Activated CD4-positive, alpha-beta memory T cell treated with anti-CD3 and anti-CD28 coated beads for 36 hours (primary cell): ENCODE measurements around the gene KLF16. TPM values are rescaled to one million over a fixed set of nuclear protein-coding genes. Genes with fewer than 3 reads are reported as not detected.

Source experiments
- CTCF ChIA-PET: fragments of 350-600 bp; sonication (Branson Sonifier 250); formaldehyde crosslinking; loops from one replicate; lab custom pipeline; 2021; ENCODE audit warnings: antibody characterized with exemption, inconsistent platforms; lab: Charles Lee
- POLR2A ChIA-PET: fragments of 350-600 bp; sonication (Branson Sonifier 250); formaldehyde crosslinking; loops from one replicate; lab custom pipeline; 2021; ENCODE audit warnings: antibody characterized with exemption; lab: Charles Lee
- DNase-seq: peaks from one replicate; pipeline ENCODE4 v3.0.0-alpha.2; 2020
- H3K27ac Mint-ChIP-seq: one replicate; pipeline ENCODE4 v1.8.0; 2021; ENCODE audit warnings: mixed read lengths
- H3K27me3 Mint-ChIP-seq: one replicate; pipeline ENCODE4 v1.8.0; 2021; ENCODE audit warnings: mixed read lengths
- H3K36me3 Mint-ChIP-seq: one replicate; pipeline ENCODE4 v1.8.0; 2021; ENCODE audit warnings: mixed read lengths
- H3K4me1 Mint-ChIP-seq: one replicate; pipeline ENCODE4 v1.8.0; 2021; ENCODE audit warnings: low read depth, mixed read lengths
- H3K4me3 Mint-ChIP-seq: one replicate; pipeline ENCODE4 v1.8.0; 2021; ENCODE audit warnings: mild to moderate bottlenecking, mixed read lengths
- H3K9me3 Mint-ChIP-seq: one replicate; pipeline ENCODE4 v1.8.0; 2021; ENCODE audit warnings: mixed read lengths
- intact Hi-C: fragments of 100-400 bp; cut with micrococcal nuclease; formaldehyde crosslinking; loops from one replicate; pipeline ENCODE4 v1.15.1; 2023
- total RNA-seq, 2 experiments: library from RNA; stranded (reverse); gene quantifications; one replicate each; pipeline ENCODE4 v1.2.3, GENCODE V29; 2021

The KLF16 gene
- total RNA-seq, 2 experiments from 2014 or later, result 23.3 to 24.2 TPM

DNA sequence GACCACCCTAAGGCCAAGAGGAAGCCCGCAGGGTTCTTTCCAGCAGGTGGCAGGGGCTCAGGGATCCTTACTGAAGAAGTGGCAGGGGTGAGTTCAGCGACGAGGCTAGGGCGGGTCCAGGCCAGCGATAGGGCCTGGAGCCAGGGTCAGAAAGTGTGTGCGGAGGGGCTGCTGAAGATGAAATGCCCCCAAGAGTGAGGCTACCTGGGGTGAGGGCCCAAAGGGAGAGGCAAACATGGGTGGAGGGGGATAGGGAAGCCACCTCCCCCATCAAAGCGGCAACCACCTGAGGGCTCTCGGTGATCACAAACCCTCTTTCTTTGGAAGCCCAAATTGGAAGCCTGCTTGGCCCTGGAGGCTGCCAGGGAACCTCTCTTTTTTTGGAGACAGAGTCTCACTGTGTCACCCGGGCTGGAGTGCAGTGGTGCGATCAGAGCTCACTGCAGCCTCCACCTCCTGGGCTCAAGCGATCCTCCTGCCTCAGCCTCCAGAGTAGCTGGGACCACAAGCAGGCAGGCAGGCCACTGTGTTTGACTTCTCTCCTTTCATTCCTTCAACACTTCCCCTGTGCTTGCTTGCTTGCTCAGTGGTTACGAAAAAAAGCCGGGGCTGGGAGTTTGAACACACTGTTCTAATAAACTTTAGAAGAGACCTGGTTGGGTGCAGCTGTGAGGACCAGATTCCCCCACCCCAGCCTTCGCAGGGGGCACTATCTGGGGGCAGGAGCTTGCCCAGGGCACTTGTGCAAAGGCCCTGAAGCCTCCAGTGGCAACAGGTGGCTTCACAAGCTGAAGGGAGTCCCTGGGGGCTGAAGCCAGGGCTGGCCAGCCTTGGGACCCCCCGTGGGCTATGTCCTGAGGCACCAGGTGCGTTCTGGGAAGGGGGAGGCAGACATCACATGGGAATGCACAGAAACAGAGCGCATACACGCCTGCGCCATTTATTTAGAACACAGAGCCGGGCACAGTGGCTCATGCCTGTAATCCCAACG is 49.9 kb downstream of the KLF16 start:
- CTCF ChIA-PET, result interaction anchor here (1.5 to 3.2 kb wide), 3 partner anchors 12 to 24 kb away, joined by 6 to 17 read pairs (median 6); no protein-coding TSS in a partner anchor
- H3K27me3 Mint-ChIP-seq, result no peaks in the 10 kb centered on the region
- DNase-seq, result no peak
- H3K36me3 Mint-ChIP-seq, result peaks cover 6% of the 10 kb centered on the region
- peak overlapping the region; percentile 84 for H3K4me3 Mint-ChIP-seq
- no peak overlapping the region for H3K27ac Mint-ChIP-seq
- POLR2A ChIA-PET, result no interaction called here
- intact Hi-C loops, result loop anchor here (2.0 kb wide), 1 partner anchor 25 kb away; no protein-coding TSS in a partner anchor
- H3K4me1 Mint-ChIP-seq, result peaks cover 16% of the 10 kb centered on the region
- no peaks in the 10 kb centered on the region for H3K9me3 Mint-ChIP-seq

DNA sequence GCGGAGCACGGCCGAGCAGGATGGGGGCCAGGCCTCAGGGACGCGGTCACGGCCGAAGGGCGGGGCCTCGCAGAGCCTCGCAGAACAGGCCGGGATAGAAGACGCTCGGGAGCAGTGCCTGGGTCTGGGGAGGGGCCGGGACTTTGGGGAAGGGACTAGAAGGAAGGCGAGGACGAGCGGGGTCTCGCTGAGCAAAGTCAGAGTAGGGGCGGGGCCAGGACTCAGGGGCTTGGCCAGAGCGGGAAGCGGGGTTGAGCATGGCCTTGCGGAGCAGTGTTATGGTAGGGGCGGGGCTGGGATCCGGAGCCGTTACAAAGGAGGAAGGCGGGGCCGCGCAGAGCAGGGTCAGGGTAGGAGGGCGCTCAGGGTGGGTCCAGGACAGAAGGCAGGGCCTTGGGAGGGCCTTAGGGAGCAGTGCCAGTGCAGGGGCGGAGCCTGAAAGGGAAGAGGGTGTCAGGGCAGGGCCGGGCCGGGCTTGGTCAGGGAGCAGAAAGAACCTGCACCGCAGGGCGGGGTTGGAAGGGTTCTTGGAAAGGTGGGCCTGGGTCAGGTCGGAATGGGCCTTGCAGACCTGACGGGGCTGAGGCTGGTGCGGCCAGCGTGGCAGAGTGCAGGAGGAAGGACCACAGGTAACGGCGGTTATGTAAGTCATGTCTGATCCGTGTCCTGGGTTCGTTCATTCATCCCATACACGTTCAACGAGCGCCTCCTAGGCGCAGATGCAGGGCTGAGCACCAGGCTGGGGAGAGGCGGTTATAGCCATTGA is 50.8 kb downstream of the KLF16 start:
- H3K4me1 Mint-ChIP-seq, result peaks cover 16% of the 10 kb centered on the region
- H3K36me3 Mint-ChIP-seq, result peaks cover 4% of the 10 kb centered on the region
- H3K27ac Mint-ChIP-seq, result peak overlapping the region; percentile 87
- POLR2A ChIA-PET, result no interaction called here
- intact Hi-C loops, result loop anchor here (1.0 to 2.0 kb wide), 2 partner anchors 24 to 36 kb away; partner anchors contain the start of gene REXO1
- DNase-seq, result peak; percentile 95
- H3K9me3 Mint-ChIP-seq, result no peaks in the 10 kb centered on the region
- H3K27me3 Mint-ChIP-seq, result no peaks in the 10 kb centered on the region
- peak overlapping the region; percentile 84 for H3K4me3 Mint-ChIP-seq
- CTCF ChIA-PET, result interaction anchor here (3.2 to 3.6 kb wide), 2 partner anchors 13 to 14 kb away, joined by 17 to 18 read pairs; no protein-coding TSS in a partner anchor

DNA sequence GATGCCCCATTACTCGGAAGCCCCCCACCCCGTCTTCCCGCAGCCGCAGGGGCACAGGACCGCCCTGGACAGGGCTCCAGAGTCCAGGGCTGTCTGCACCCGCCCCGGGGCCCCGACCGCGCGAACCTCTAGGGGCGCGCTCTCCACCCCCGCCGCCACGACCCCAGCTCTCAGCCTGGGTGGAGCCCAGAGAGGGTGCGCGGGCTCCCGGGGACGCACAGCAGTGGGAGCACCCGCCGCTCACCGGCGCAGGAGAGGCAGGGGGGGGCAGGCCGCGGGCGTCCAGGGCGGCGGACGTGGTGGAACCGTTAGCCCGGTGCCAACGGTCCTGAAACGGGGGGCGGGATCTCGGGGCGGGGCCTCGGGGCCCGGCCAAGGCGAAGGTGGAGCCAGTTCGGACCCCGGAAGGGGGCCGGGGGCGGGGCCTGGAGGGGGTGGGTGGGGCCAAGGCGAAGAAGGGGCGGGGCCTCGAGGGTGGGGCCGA is 51.4 kb downstream of the KLF16 start, which contains the start of gene ATP8B3:
TSS of gene ATP8B3 (minus strand) at position 335 of the 484 bp plus-strand sequence. CDS start 540 bp downstream, outside the sequence.
- peaks cover 16% of the 10 kb centered on the region for H3K4me1 Mint-ChIP-seq
- no peak for DNase-seq
- H3K36me3 Mint-ChIP-seq, result peaks cover 4% of the 10 kb centered on the region
- POLR2A ChIA-PET, result interaction anchor here (1.0 kb wide), 1 partner anchor 221 kb away, joined by 3 read pairs; no protein-coding TSS in a partner anchor
- H3K27ac Mint-ChIP-seq, result peak within 1 kb of the TSS; percentile 87
- H3K4me3 Mint-ChIP-seq, result peak within 1 kb of the TSS; percentile 84
- H3K9me3 Mint-ChIP-seq, result no peaks in the 10 kb centered on the region
- no peaks in the 10 kb centered on the region for H3K27me3 Mint-ChIP-seq
- CTCF ChIA-PET, result interaction anchor here (3.6 kb wide), 1 partner anchor 14 kb away, joined by 18 read pairs; no protein-coding TSS in a partner anchor
- intact Hi-C loops, result loop anchor here (1.0 to 2.0 kb wide), 2 partner anchors 23 to 36 kb away; partner anchors contain the start of gene REXO1

DNA sequence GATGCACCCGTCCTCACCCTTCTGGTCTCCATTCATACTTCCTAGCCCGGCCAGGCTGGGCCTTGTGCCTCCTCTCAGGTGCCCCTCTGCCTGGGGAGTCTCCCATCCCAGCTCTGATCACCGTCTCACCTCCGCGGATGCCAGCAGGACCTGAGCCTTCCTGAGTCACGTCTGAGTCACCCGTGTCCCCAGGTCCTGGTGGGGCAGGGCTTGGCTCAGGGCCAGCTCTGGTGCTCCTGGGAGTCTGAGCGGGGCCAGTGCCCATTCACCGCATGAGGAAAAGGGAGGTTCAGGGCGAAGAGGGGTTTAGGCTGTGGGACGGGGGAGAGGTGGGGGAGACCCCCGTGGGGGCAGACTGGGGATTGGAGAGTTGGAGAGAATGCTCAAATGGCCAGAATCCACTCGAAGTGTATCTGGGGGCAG is 51.9 kb downstream of the KLF16 start:
- peaks cover 4% of the 10 kb centered on the region for H3K36me3 Mint-ChIP-seq
- H3K4me1 Mint-ChIP-seq, result peaks cover 16% of the 10 kb centered on the region
- H3K9me3 Mint-ChIP-seq, result no peaks in the 10 kb centered on the region
- CTCF ChIA-PET, result interaction anchor here (3.6 kb wide), 1 partner anchor 15 kb away, joined by 18 read pairs; no protein-coding TSS in a partner anchor
- intact Hi-C loops, result no loop called here
- H3K4me3 Mint-ChIP-seq, result peak overlapping the region; percentile 77
- peak overlapping the region; percentile 19 for H3K27ac Mint-ChIP-seq
- peak; percentile 79 for DNase-seq
- H3K27me3 Mint-ChIP-seq, result no peaks in the 10 kb centered on the region
- POLR2A ChIA-PET, result interaction anchor here (1.0 kb wide), 1 partner anchor 221 kb away, joined by 3 read pairs; no protein-coding TSS in a partner anchor

DNA sequence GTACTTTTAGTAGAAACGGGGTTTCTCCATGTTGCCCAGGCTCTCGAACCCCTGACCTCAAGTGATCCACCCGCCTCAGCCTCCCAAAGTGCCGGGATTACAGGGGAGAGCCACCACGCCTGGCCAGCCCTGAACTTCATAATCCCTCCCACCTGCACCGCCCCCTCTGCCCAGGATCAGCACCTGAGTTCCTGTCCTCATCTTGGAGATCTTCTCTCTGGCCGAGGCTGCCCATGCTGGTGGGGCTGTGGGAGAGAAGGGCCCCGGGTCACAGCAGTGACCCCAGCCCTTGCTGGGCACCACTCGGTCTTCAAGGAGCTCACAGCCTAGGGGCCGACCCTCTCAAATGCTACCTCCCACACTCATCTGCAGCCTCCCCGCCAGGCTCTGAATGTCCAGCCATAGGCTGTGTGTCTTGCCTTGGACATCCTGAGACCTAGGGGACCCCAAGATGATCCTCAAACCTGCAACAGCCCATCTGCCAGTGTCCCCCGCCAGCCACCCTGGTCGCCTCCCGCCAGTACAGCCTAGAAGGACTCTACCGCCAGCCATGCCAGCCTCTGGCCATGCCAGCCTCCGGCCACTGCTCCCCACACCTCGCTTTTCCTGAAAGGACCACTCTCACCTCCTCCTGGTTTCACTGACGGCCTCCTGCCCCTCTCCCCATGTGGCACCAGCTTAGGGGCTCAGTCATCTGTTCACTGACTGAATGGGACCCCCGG is 52.8 kb downstream of the KLF16 start:
- no peak overlapping the region for H3K27ac Mint-ChIP-seq
- H3K4me1 Mint-ChIP-seq, result peaks cover 16% of the 10 kb centered on the region
- H3K27me3 Mint-ChIP-seq, result no peaks in the 10 kb centered on the region
- peaks cover 4% of the 10 kb centered on the region for H3K36me3 Mint-ChIP-seq
- ChIA-PET POLR2A (interaction anchor here (1.0 kb wide), 1 partner anchor 220 kb away, joined by 3 read pairs; no protein-coding TSS in a partner anchor), CTCF (interaction anchor here (1.2 to 3.6 kb wide), 2 partner anchors 16 to 138 kb away, joined by 3 to 18 read pairs; no protein-coding TSS in a partner anchor)
- intact Hi-C loops, result no loop called here
- DNase-seq, result no peak
- peak overlapping the region; percentile 3 for H3K4me3 Mint-ChIP-seq
- H3K9me3 Mint-ChIP-seq, result no peaks in the 10 kb centered on the region

DNA sequence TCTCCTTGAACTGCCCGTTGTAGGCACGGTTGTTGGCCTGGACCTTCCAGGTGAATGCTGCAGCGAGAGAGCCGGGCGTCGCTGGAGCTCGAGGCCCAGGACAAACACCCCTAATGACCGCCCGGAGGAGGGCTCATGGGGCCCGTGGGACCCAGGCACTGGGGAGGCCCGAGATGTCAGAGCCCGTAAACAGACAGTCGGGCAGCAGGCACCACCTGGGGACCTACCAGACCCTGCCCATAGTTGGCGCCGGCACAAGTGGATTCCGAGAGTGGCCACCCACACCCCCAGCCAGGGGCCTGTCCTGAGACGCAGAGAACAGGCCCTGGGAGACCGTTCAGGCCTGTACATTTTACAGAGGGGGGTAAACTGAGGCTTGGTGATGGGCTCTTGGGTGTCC is 53.7 kb downstream of the KLF16 start:
- ChIA-PET POLR2A (no interaction called here), CTCF (interaction anchor here (3.6 kb wide), 1 partner anchor 17 kb away, joined by 18 read pairs; no protein-coding TSS in a partner anchor)
- Mint-ChIP-seq H3K27ac (no peak overlapping the region), H3K4me1 (peaks cover 16% of the 10 kb centered on the region), H3K4me3 (no peak overlapping the region), H3K9me3 (no peaks in the 10 kb centered on the region), H3K27me3 (no peaks in the 10 kb centered on the region), H3K36me3 (no peaks in the 10 kb centered on the region)
- DNase-seq, result no peak
- intact Hi-C loops, result no loop called here

DNA sequence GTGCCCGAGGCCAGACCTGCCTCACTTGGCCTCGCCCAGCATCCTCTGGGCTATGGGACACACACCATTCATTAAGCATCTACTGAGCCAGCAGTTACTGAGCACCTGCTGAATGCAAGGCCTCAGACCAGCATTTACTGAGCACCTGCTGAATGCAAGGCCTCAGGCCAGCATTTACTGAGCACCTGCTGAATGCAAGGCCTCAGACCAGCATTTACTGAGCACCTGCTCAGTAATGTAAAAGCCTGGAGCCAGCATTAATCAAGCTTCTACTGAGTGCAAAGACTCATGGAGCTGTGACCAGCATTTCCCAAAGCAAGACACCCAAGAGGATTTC is 55.0 kb downstream of the KLF16 start:
- H3K4me1 Mint-ChIP-seq, result peaks cover 13% of the 10 kb centered on the region
- no peaks in the 10 kb centered on the region for H3K9me3 Mint-ChIP-seq
- no peak for DNase-seq
- no peak overlapping the region for H3K4me3 Mint-ChIP-seq
- no peak overlapping the region for H3K27ac Mint-ChIP-seq
- H3K36me3 Mint-ChIP-seq, result no peaks in the 10 kb centered on the region
- CTCF ChIA-PET, result no interaction called here
- POLR2A ChIA-PET, result no interaction called here
- intact Hi-C loops, result no loop called here
- no peaks in the 10 kb centered on the region for H3K27me3 Mint-ChIP-seq

DNA sequence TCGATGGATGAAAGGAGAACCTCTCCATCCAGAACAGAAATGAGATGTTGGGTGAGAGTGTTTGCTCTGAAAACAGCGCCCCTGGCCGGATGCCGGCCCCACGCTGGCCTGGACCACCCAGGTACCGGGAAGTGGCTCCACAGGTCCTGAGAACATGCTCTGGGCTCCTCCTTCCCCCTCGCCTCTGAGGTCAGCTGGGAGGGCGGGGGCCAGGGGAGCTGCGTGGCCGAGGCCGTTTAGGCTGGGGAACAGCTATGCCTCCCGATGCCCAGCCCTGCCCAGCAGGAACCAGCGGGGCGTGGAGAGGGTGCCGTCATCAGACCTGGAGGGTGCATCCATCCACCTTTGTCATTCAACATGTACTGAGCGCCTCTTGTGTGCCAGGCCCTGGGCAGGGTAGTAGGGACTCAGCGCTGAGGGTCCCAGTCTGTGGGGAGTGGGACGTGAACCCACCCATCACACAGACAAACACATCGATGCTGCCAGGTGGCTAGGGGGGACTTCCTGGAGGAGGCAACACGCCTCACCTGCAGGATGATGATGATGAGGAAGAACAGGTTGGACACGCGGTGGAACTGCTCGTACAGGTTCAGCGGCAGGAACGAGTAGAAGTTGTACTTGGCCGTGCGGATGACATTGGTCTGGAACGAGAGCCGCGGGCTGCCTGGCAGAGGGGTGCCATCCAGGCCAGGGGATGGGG is 55.5 kb downstream of the KLF16 start:
- no peak for DNase-seq
- Mint-ChIP-seq H3K27me3 (no peaks in the 10 kb centered on the region), H3K4me3 (no peak overlapping the region), H3K4me1 (peaks cover 8% of the 10 kb centered on the region), H3K9me3 (no peaks in the 10 kb centered on the region), H3K36me3 (no peaks in the 10 kb centered on the region), H3K27ac (no peak overlapping the region)
- intact Hi-C loops, result no loop called here
- POLR2A ChIA-PET, result no interaction called here
- CTCF ChIA-PET, result no interaction called here

DNA sequence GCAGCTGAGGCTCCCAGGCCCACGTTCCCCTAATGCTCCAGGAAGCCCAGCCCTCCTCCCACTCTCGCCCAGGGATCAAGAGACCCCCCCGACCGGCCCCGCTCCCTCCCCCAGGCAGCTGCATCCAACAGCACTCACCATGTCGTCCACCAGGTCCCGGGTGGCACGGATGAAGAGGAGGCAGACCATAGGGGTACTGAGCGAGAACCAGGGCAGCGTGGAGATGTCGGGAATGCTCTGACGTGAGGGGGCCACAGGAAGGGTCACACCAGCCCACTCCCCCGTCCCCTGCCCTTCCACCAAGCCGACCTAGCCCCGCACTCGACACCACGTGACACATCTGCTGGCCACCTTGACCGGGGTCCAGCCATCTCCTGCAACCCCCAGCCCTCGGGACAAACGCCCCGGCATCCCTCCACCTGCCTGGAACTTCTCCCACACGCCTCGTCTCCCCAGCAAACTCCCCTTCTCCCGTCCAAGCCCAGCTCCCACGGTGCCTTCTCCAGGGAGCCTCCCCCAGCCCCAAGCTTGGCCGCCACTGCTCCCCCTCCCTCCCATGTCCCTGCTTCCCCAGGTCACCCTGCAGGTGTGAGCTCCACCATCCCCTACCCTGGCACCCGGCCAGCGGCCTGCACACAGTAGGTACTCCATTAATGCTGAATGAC is 56.2 kb downstream of the KLF16 start:
- ChIA-PET CTCF (no interaction called here), POLR2A (no interaction called here)
- Mint-ChIP-seq H3K27ac (no peak overlapping the region), H3K9me3 (no peaks in the 10 kb centered on the region), H3K36me3 (no peaks in the 10 kb centered on the region), H3K27me3 (no peaks in the 10 kb centered on the region), H3K4me3 (no peak overlapping the region), H3K4me1 (peaks cover 5% of the 10 kb centered on the region)
- DNase-seq, result no peak
- intact Hi-C loops, result no loop called here

DNA sequence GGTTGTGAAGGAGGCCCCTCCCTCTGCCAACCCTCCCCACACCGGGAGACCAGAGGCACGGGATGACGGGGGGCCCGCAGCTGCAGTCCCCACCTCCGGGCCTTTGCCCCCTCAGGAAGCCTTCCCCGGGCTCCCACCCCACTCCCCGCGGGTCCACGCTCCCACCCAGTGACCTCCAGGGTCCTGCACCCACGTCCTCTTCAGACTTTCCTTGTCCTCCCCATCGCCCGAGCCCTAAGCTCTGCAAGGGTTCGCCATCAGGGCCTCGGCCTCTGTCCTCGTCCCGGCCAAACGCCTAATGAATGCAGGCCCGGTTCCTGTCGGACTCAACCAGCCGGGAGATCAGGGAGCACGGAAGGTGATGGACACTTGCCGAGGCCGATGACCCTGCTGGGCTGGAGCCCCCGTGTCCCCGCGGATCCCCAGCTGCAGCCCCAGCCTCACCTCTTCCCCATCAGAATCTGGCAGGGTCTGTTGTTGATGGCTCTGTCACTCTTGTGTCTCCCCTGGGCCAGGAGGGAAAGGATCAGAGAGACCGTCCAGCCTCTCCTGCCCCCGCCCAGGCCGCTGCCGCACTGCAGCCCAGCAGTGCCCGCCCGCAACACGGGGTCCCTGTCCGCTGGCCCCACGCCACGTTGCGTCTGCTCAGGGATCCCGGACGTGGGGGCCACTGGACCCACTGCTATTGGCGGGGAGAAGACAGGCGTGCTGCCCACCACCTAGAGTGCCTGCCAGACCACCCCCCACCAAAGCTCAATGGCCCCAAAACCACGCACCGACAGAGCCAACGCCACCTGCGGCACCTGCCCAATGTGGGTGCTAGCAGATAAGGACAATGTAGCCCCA is 57.0 kb downstream of the KLF16 start:
- H3K27ac Mint-ChIP-seq, result no peak overlapping the region
- intact Hi-C loops, result no loop called here
- no peaks in the 10 kb centered on the region for H3K36me3 Mint-ChIP-seq
- DNase-seq, result no peak
- POLR2A ChIA-PET, result no interaction called here
- H3K9me3 Mint-ChIP-seq, result no peaks in the 10 kb centered on the region
- H3K4me1 Mint-ChIP-seq, result peaks cover 2% of the 10 kb centered on the region
- H3K27me3 Mint-ChIP-seq, result no peaks in the 10 kb centered on the region
- no peak overlapping the region for H3K4me3 Mint-ChIP-seq
- CTCF ChIA-PET, result no interaction called here
